Astrocyte (in vitro differentiated cells and primary cell): ENCODE measurements around the gene HPD.

Experiments used
- EZH2 ChIP-seq: IDR thresholded peaks from 2 replicates; pipeline ENCODE4 v1.6.1; 2012; ENCODE audit warnings: mild to moderate bottlenecking, low read length, inconsistent platforms; ENCODE audit not compliant: insufficient read depth
- TF ChIP-seq, protein P1 (sequence below): IDR thresholded peaks from 2 replicates; pipeline ENCODE4 v1.5.1; 2011; ENCODE audit warnings: low read depth, mild to moderate bottlenecking, inconsistent platforms, low read length, moderate library complexity; ENCODE audit not compliant: insufficient read depth

GRCh38 chr12:121823101-121823726 lies 35.4 kb downstream of the HPD start:
- TF ChIP-seq, protein P1, sequence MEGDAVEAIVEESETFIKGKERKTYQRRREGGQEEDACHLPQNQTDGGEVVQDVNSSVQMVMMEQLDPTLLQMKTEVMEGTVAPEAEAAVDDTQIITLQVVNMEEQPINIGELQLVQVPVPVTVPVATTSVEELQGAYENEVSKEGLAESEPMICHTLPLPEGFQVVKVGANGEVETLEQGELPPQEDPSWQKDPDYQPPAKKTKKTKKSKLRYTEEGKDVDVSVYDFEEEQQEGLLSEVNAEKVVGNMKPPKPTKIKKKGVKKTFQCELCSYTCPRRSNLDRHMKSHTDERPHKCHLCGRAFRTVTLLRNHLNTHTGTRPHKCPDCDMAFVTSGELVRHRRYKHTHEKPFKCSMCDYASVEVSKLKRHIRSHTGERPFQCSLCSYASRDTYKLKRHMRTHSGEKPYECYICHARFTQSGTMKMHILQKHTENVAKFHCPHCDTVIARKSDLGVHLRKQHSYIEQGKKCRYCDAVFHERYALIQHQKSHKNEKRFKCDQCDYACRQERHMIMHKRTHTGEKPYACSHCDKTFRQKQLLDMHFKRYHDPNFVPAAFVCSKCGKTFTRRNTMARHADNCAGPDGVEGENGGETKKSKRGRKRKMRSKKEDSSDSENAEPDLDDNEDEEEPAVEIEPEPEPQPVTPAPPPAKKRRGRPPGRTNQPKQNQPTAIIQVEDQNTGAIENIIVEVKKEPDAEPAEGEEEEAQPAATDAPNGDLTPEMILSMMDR: no peak
- no peak for TF ChIP-seq EZH2
